Measurements from ENCODE around the gene CFAP126. TPM values are rescaled to one million over a fixed set of nuclear protein-coding genes. Genes with fewer than 3 reads are reported as not detected.

CFAP126 gene
- total and polyA plus RNA-seq, 2 donors (not counting 1 experiment from before 2014, with no cell fraction given): not detected

DNA sequence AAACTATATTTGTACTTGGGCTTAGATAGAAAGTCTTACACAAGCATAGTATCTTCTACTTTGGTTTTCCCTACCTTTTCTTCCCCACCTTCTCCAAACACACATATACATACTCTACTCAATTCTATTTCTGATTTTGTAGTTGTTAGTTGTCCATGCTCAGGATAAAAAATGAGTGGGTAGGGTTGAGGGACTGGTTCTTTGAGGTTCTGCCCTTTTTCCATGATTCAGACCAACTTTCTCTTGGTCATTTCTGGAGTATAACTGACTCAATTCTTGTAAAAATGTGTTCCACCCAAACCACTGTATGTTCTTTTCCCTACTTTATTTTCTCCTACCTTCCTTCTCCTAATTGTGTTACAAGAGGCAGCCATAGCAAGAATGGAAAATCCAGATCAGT is 3.3 kb downstream of the CFAP126 start:
- no peaks in the 10 kb centered on the region for H3K79me2 ChIP-seq (ENCODE audit: control insufficient read depth, insufficient read depth, low read length)
- peaks cover 7 to 9% of the 10 kb centered on the region in 2 donors for H3K4me1 ChIP-seq (ENCODE audit: control insufficient read depth in 2 of 2, insufficient read depth in 2 of 2, low read length in 2 of 2)
- H3K36me3 ChIP-seq (replicated peaks in 1 of 2; ENCODE audit: control extremely low read depth in 1 of 2, control insufficient read depth in 1 of 2, extremely low read depth in 1 of 2, insufficient read depth in 2 of 2, low read length in 1 of 2): peaks cover 0 to 33% of the 10 kb centered on the region in 2 experiments
- Mint-ChIP-seq H3K9me3 (ENCODE audit: insufficient read depth) (no peaks in the 10 kb centered on the region), H3K27me3 (no peaks in the 10 kb centered on the region), H3K4me1 (peaks cover 8% of the 10 kb centered on the region), H3K27ac (peak overlapping the region; percentile 13), H3K4me3 (no peak overlapping the region)
- no peak overlapping the region for H3K4me2 ChIP-seq (replicated peaks; ENCODE audit: low read depth, low read length, poor library complexity, severe bottlenecking)
- DNase-seq (no peak), ATAC-seq (ENCODE audit: low read depth) (no peak)
- H3K27me3 ChIP-seq (replicated peaks in 1 of 4; ENCODE audit: control extremely low read depth in 1 of 4, control insufficient read depth in 3 of 4, insufficient read depth in 4 of 4, low read length in 3 of 4): no peaks in the 10 kb centered on the region
- no peak overlapping the region for H3K9ac ChIP-seq (ENCODE audit: low read length)
- no peaks in the 10 kb centered on the region for H3K9me3 ChIP-seq (ENCODE audit: control extremely low read depth in 1 of 3, control insufficient read depth in 2 of 3, insufficient read depth in 1 of 3, low read length in 2 of 3)
- no peak overlapping the region for H3K4me3 ChIP-seq (ENCODE audit: control extremely low read depth in 1 of 5, extremely low read depth in 1 of 5, insufficient read depth in 1 of 5, low read depth in 2 of 5, low read length in 4 of 5)
- no peak overlapping the region for H2AFZ ChIP-seq (ENCODE audit: insufficient read depth, low read depth, low read length, poor library complexity, severe bottlenecking)
- intact Hi-C loops (cut with micrococcal nuclease): no loop called here
- CTCF ChIA-PET: no interaction called here
- TF ChIP-seq, protein P1, sequence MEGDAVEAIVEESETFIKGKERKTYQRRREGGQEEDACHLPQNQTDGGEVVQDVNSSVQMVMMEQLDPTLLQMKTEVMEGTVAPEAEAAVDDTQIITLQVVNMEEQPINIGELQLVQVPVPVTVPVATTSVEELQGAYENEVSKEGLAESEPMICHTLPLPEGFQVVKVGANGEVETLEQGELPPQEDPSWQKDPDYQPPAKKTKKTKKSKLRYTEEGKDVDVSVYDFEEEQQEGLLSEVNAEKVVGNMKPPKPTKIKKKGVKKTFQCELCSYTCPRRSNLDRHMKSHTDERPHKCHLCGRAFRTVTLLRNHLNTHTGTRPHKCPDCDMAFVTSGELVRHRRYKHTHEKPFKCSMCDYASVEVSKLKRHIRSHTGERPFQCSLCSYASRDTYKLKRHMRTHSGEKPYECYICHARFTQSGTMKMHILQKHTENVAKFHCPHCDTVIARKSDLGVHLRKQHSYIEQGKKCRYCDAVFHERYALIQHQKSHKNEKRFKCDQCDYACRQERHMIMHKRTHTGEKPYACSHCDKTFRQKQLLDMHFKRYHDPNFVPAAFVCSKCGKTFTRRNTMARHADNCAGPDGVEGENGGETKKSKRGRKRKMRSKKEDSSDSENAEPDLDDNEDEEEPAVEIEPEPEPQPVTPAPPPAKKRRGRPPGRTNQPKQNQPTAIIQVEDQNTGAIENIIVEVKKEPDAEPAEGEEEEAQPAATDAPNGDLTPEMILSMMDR (IDR thresholded peaks at IDR 0.05): no peak
- no peak for TF ChIP-seq EZH2 (IDR thresholded peaks at IDR 0.05; ENCODE audit: borderline replicate concordance, insufficient read depth, low read depth, low read length, poor library complexity, severe bottlenecking)
- H4K20me1 ChIP-seq (ENCODE audit: control insufficient read depth, insufficient read depth, low read length, poor library complexity, severe bottlenecking): no peaks in the 10 kb centered on the region
- no peak overlapping the region for H3K27ac ChIP-seq (ENCODE audit: low read length in 2 of 2)
- POLR2A ChIA-PET: no interaction called here

DNA sequence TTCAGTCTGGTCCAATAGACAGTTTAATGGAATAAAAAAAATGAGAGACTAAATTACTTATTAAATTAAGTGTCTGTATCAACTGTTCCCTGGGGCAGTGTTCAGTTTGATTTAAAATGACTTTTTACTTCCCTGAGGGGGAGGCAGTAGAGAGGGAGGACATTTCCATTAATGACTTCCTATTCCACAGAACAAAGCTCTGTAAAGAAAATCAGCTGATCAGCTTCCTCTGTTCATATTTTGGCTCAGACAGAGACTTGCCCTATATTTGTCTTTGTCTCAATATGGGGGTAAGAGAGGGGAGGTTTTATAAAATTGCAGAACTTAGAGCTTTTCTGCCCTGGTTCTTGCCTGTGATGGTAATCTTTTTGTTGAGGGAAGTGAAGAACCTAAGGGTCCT is 8.4 kb downstream of the CFAP126 start:
- H3K27me3 ChIP-seq (replicated peaks in 1 of 4; ENCODE audit: control extremely low read depth in 1 of 4, control insufficient read depth in 3 of 4, insufficient read depth in 4 of 4, low read length in 3 of 4): no peaks in the 10 kb centered on the region
- TF ChIP-seq, protein P1 (IDR thresholded peaks at IDR 0.05): no peak
- no peak for TF ChIP-seq EZH2 (IDR thresholded peaks at IDR 0.05; ENCODE audit: borderline replicate concordance, insufficient read depth, low read depth, low read length, poor library complexity, severe bottlenecking)
- no peak overlapping the region for H3K4me3 Mint-ChIP-seq
- intact Hi-C loops (cut with micrococcal nuclease): no loop called here
- no peak overlapping the region for H3K4me2 ChIP-seq (replicated peaks; ENCODE audit: low read depth, low read length, poor library complexity, severe bottlenecking)
- H2AFZ ChIP-seq (ENCODE audit: insufficient read depth, low read depth, low read length, poor library complexity, severe bottlenecking): no peak overlapping the region
- no peak overlapping the region for H3K27ac Mint-ChIP-seq
- no peaks in the 10 kb centered on the region for H4K20me1 ChIP-seq (ENCODE audit: control insufficient read depth, insufficient read depth, low read length, poor library complexity, severe bottlenecking)
- CTCF ChIA-PET: interaction anchor here (1.0 kb wide), 1 partner anchor 8 kb away, joined by 5 read pairs; the partner anchor contains the start of gene CFAP126
- DNase-seq (no peak), ATAC-seq (ENCODE audit: low read depth) (no peak)
- no peaks in the 10 kb centered on the region for H3K4me1 ChIP-seq (ENCODE audit: control insufficient read depth in 2 of 2, insufficient read depth in 2 of 2, low read length in 2 of 2)
- peaks cover 4% of the 10 kb centered on the region for H3K79me2 ChIP-seq (ENCODE audit: control insufficient read depth, insufficient read depth, low read length)
- H3K36me3 ChIP-seq (replicated peaks in 1 of 2; ENCODE audit: control extremely low read depth in 1 of 2, control insufficient read depth in 1 of 2, extremely low read depth in 1 of 2, insufficient read depth in 2 of 2, low read length in 1 of 2): peaks cover 0 to 39% of the 10 kb centered on the region in 2 experiments
- H3K4me3 ChIP-seq (ENCODE audit: control extremely low read depth in 1 of 5, extremely low read depth in 1 of 5, insufficient read depth in 1 of 5, low read depth in 2 of 5, low read length in 4 of 5): no peak overlapping the region
- H3K9ac ChIP-seq (ENCODE audit: low read length): no peak overlapping the region
- no peaks in the 10 kb centered on the region for H3K27me3 Mint-ChIP-seq
- H3K9me3 Mint-ChIP-seq (ENCODE audit: insufficient read depth): no peaks in the 10 kb centered on the region
- H3K4me1 Mint-ChIP-seq: peaks cover 2% of the 10 kb centered on the region
- no peaks in the 10 kb centered on the region for H3K9me3 ChIP-seq (ENCODE audit: control extremely low read depth in 1 of 3, control insufficient read depth in 2 of 3, insufficient read depth in 1 of 3, low read length in 2 of 3)
- H3K27ac ChIP-seq (ENCODE audit: low read length in 2 of 2): no peak overlapping the region
- POLR2A ChIA-PET: interaction anchor here (0.6 kb wide), 1 partner anchor 85 kb away, joined by 3 read pairs; no protein-coding TSS in a partner anchor

Measured in B cell (primary cell).